SK-N-SH (cell line): ENCODE data around the gene TAS2R19. TPM values are rescaled to one million over a fixed set of nuclear protein-coding genes. Genes with fewer than 3 reads are reported as not detected.
"Not testable (repeated sequence)": the region's sequence is repeated elsewhere in the genome, so short reads cannot be mapped to it uniquely, and the experiment has no call there.

ENCODE experiments used
- CTCF ChIA-PET: fragments of 300-600, 350-600 bp; formaldehyde crosslinking; extraction: SDS; loops from one replicate; lab custom pipeline; 2021; lab: Yijun Ruan, JAX
- POLR2A ChIA-PET: fragments of 350-600 bp; sonication (Branson Sonifier 250); formaldehyde crosslinking; extraction: SDS; loops from one replicate; lab custom pipeline; 2020; ENCODE audit warnings: antibody characterized with exemption, inconsistent platforms; lab: Yijun Ruan, JAX
- DNase-seq: peaks from one replicate; pipeline ENCODE4 v3.0.0; 2012
- H2AFZ ChIP-seq: fragments of 200-600 bp; sonication (generic); 2 replicates; pipeline ENCODE4 v1.8.1; 2016; ENCODE audit warnings: antibody characterized with exemption, mild to moderate bottlenecking, low read depth
- H3F3A ChIP-seq: fragments of 200-600 bp; sonication (generic); replicated peaks from 2 replicates; pipeline ENCODE3; 2016; ENCODE audit warnings: antibody characterized with exemption, mild to moderate bottlenecking; ENCODE audit not compliant: insufficient read depth
- H3K27ac ChIP-seq, 2 experiments: fragments of 200-500 bp in 1 of 2; fragments of 200-600 bp in 1 of 2; sonication (Bioruptor generic) in 1 of 2; sonication (generic), shearing (Covaris generic) in 1 of 2; 2 replicates each; pipeline versions ENCODE4 v1.5.1 to v1.6.1; 2014 to 2016; ENCODE audit warnings: low read depth in 2 of 2, inconsistent platforms in 1 of 2, low read length in 1 of 2, mild to moderate bottlenecking in 1 of 2, mixed read lengths in 1 of 2
- H3K27me3 ChIP-seq: fragments of 200-600 bp; sonication (generic), shearing (Covaris generic); 2 replicates; pipeline ENCODE4 v1.6.1; 2016; ENCODE audit warnings: mixed run types; ENCODE audit not compliant: insufficient read depth
- H3K36me3 ChIP-seq, 2 experiments: fragments of 200-500 bp in 1 of 2; fragments of 200-600 bp in 1 of 2; sonication (Bioruptor generic) in 1 of 2; sonication (generic) in 1 of 2; replicated peaks in 1 of 2; 2 replicates each; pipeline versions ENCODE3 to v1.5.1; 2014 to 2016; ENCODE audit warnings: low read length in 1 of 2, mild to moderate bottlenecking in 1 of 2; ENCODE audit not compliant: insufficient read depth in 2 of 2, control insufficient read depth in 1 of 2
- H3K4me1 ChIP-seq, 2 experiments: fragments of 200-500 bp in 1 of 2; fragments of 200-600 bp in 1 of 2; sonication (Bioruptor generic) in 1 of 2; sonication (generic), shearing (Covaris generic) in 1 of 2; 2 replicates each; pipeline versions ENCODE4 v1.5.1 to v1.6.1; 2014 to 2016; ENCODE audit warnings: low read depth in 1 of 2, low read length in 1 of 2, mixed run types in 1 of 2; ENCODE audit not compliant: insufficient read depth in 2 of 2, control insufficient read depth in 1 of 2
- H3K4me2 ChIP-seq: fragments of 200-600 bp; sonication (generic), shearing (Covaris generic); 2 replicates; pipeline ENCODE4 v1.6.1; 2017; ENCODE audit warnings: mixed run types
- H3K4me3 ChIP-seq, 2 experiments: fragments of 200-500 bp in 1 of 2; fragments of 200-600 bp in 1 of 2; sonication (Bioruptor generic) in 1 of 2; sonication (generic), shearing (Covaris generic) in 1 of 2; 2 replicates each; pipeline versions ENCODE4 v1.5.1 to v1.8.1; 2014 to 2016; ENCODE audit warnings: low read depth in 2 of 2, inconsistent platforms in 1 of 2, low read length in 1 of 2, mild to moderate bottlenecking in 1 of 2, mixed read lengths in 1 of 2, moderate library complexity in 1 of 2
- H3K79me2 ChIP-seq: fragments of 200-600 bp; sonication (generic); 2 replicates; pipeline ENCODE4 v1.8.1; 2017; ENCODE audit warnings: mild to moderate bottlenecking; ENCODE audit not compliant: insufficient read depth
- H3K9ac ChIP-seq: fragments of 200-600 bp; sonication (generic); 2 replicates; pipeline ENCODE4 v1.6.1; 2017; ENCODE audit warnings: mixed run types
- H3K9me2 ChIP-seq: fragments of 200-600 bp; sonication (generic); 2 replicates; pipeline ENCODE4 v1.6.1; 2017; ENCODE audit warnings: mixed run types
- H3K9me3 ChIP-seq: fragments of 200-600 bp; sonication (generic); 2 replicates; pipeline ENCODE4 v1.6.1; 2017; ENCODE audit warnings: mixed run types, mild to moderate bottlenecking, moderate library complexity
- H4K20me1 ChIP-seq: fragments of 200-600 bp; sonication (generic); 2 replicates; pipeline ENCODE4 v1.6.1; 2017; ENCODE audit warnings: mild to moderate bottlenecking, mixed run types; ENCODE audit not compliant: insufficient read depth
- CHD2 ChIP-seq: fragments of 150-350 bp; IDR thresholded peaks from 2 replicates; pipeline ENCODE4 v1.6.1; 2018; ENCODE audit warnings: low read length; ENCODE audit not compliant: partially characterized antibody
- ELF1 ChIP-seq: IDR thresholded peaks from 2 replicates; pipeline ENCODE4 v1.4.0; 2012
- NRF1 ChIP-seq: IDR thresholded peaks from 2 replicates; pipeline ENCODE4 v1.6.1; 2012; ENCODE audit warnings: low read depth, mild to moderate bottlenecking, low read length
- POLR2AphosphoS5 ChIP-seq: IDR thresholded peaks from 2 replicates; pipeline ENCODE4 v1.6.1; 2012; ENCODE audit warnings: low read depth, low read length
- RFX5 ChIP-seq: IDR thresholded peaks from 2 replicates; pipeline ENCODE4 v1.6.1; 2012; ENCODE audit warnings: mild to moderate bottlenecking, improper control_type of control experiment, low read length
- USF1 ChIP-seq: IDR thresholded peaks from 2 replicates; pipeline ENCODE4 v1.4.0; 2012; ENCODE audit warnings: low read depth, borderline replicate concordance
- WGBS: methylation state at CpG from one replicate; pipeline ENCODE4 v1.1.6; 2017; ENCODE audit warnings: low lambda C conversion rate; 5-methylcytosine and 5-hydroxymethylcytosine counted together
- polyA plus RNA-seq, 3 experiments: library from polyadenylated mRNA; depleted of rRNA; stranded (reverse); fragments of >200 nt; gene quantifications; 2 replicates each; pipeline ENCODE4 v1.2.3, GENCODE V29; 2012
- TF ChIP-seq, protein P1 (sequence below): IDR thresholded peaks from 2 replicates; pipeline ENCODE4 v1.4.0; 2012; ENCODE audit warnings: low read depth

TAS2R19 gene
- polyA plus RNA-seq, 1 of the 3 experiments (the other 2 are of a cell fraction), result 0.15 TPM

GRCh38 chr12:11041366-11041765, 18.9 kb upstream of the TAS2R19 start:
- H3K79me2 ChIP-seq, result peaks cover 46% of the 10 kb centered on the region; the same call in 1 of the 2 replicates
- H3K4me3 ChIP-seq, H4K20me1 ChIP-seq, H3K9me3 ChIP-seq, H2AFZ ChIP-seq, H3K27ac ChIP-seq, POLR2A ChIA-PET, CTCF ChIA-PET, H3K4me2 ChIP-seq, H3K9ac ChIP-seq, H3K27me3 ChIP-seq, H3K4me1 ChIP-seq, DNase-seq, H3K9me2 ChIP-seq, H3F3A ChIP-seq: not testable (repeated sequence)
- peaks cover 19 to 45% of the 10 kb centered on the region in 2 experiments for H3K36me3 ChIP-seq
- WGBS, result 51% methylated on average over 2 of the region's 2 CpGs

DNA sequence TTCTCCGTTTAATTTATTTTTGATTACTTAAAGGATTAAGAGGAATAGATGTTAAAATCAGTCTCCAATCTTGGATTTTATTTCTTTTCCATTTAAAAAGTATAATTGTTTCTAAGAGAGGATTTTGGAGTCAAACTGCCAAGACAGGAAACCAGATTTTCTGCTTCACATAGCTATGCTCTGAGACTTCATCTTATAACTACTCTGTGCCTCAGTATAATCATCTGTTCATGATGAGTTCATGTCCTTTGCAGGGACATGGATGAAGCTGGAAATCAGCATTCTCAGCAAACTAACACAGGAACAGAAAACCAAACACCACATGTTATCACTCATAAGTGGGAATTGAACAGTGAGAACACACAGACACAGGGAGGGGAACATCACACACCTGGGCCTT, 17.7 kb upstream of the TAS2R19 start:
- Histone ChIP-seq H3F3A (no peaks in the 10 kb centered on the region), H3K27me3 (no peaks in the 10 kb centered on the region), H3K4me1 (no peaks in the 10 kb centered on the region; a peak in 1 of 4 replicates), H3K27ac (no peak overlapping the region), H3K4me3 (no peak overlapping the region), H3K9ac (no peak overlapping the region), H3K36me3 (peaks cover 11 to 45% of the 10 kb centered on the region in 2 experiments), H3K79me2 (peaks cover 44% of the 10 kb centered on the region; the same call in 1 of the 2 replicates), H2AFZ (no peak overlapping the region), H3K9me3 (no peaks in the 10 kb centered on the region), H3K9me2 (no peaks in the 10 kb centered on the region), H4K20me1 (no peaks in the 10 kb centered on the region), H3K4me2 (no peak overlapping the region)
- POLR2A ChIA-PET, result no interaction called here
- DNase-seq, result no peak
- CTCF ChIA-PET, result no interaction called here
- TF ChIP-seq POLR2AphosphoS5 (no peak), NRF1 (no peak), ELF1 (no peak)
- TF ChIP-seq, protein P1, sequence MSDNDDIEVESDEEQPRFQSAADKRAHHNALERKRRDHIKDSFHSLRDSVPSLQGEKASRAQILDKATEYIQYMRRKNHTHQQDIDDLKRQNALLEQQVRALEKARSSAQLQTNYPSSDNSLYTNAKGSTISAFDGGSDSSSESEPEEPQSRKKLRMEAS, result no peak
- 67% methylated on average over 1 of the region's 1 CpG for WGBS

GRCh38 chr12:11039171-11039570, 16.8 kb upstream of the TAS2R19 start:
- Histone ChIP-seq H3K27ac (no peak overlapping the region), H2AFZ (no peak overlapping the region), H3K9ac (no peak overlapping the region), H3K27me3 (no peaks in the 10 kb centered on the region), H3K4me3 (no peak overlapping the region), H4K20me1 (no peaks in the 10 kb centered on the region), H3K36me3 (peaks cover 7 to 40% of the 10 kb centered on the region in 2 experiments), H3K9me3 (no peaks in the 10 kb centered on the region), H3K4me2 (no peak overlapping the region), H3F3A (no peaks in the 10 kb centered on the region), H3K4me1 (no peaks in the 10 kb centered on the region; a peak in 1 of 4 replicates), H3K9me2 (no peaks in the 10 kb centered on the region), H3K79me2 (peaks cover 34% of the 10 kb centered on the region; the same call in 1 of the 2 replicates)
- TF ChIP-seq USF1 (no peak), CHD2 (no peak), RFX5 (no peak)
- ChIA-PET CTCF (no interaction called here), POLR2A (no interaction called here)
- DNase-seq, result no peak
- 94% methylated on average over 3 of the region's 3 CpGs for WGBS

DNA sequence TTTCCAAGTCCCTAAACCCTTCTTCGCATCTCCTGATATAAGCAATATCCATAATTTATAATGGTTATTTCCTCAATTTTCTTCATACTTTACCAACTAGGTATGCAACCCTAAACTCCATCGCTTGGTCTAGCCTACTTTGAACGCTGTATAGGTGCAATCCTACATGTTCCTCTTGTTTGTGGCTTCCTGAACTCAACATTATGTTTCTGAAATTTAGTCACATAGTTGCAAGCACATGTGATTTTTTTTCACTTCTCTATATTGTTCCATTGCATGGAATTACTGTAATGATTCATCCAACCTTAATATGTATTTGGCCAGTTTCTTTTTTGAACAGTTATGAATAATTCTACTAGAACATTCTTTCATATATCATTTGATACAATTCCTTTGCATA, 11.5 kb upstream of the TAS2R19 start:
- H3F3A ChIP-seq, H3K9me2 ChIP-seq, H3K4me3 ChIP-seq, H3K27me3 ChIP-seq, CTCF ChIA-PET, H4K20me1 ChIP-seq, DNase-seq, H3K4me1 ChIP-seq, H3K9me3 ChIP-seq, H3K4me2 ChIP-seq, H2AFZ ChIP-seq, POLR2A ChIA-PET, H3K27ac ChIP-seq, H3K79me2 ChIP-seq, H3K9ac ChIP-seq: not testable (repeated sequence)
- peaks cover 7 to 26% of the 10 kb centered on the region in 2 experiments for H3K36me3 ChIP-seq
- WGBS, result 89% methylated on average over 1 of the region's 3 CpGs
